ENCODE measurements around the gene TARP.
"Not testable (repeated sequence)": the region's sequence is repeated elsewhere in the genome, so short reads cannot be mapped to it uniquely, and the experiment has no call there.

The TARP gene

GRCh38 chr7:38296059-38296857, 22.8 kb upstream of the TARP start:
- DNase-seq: no peak

- DNase-seq: no peak
Observed at GRCh38 chr7:38294926-38295325, 21.5 kb upstream of the TARP start.

GRCh38 chr7:38292442-38292841, 19.0 kb upstream of the TARP start:
- DNase-seq: no peak

DNA sequence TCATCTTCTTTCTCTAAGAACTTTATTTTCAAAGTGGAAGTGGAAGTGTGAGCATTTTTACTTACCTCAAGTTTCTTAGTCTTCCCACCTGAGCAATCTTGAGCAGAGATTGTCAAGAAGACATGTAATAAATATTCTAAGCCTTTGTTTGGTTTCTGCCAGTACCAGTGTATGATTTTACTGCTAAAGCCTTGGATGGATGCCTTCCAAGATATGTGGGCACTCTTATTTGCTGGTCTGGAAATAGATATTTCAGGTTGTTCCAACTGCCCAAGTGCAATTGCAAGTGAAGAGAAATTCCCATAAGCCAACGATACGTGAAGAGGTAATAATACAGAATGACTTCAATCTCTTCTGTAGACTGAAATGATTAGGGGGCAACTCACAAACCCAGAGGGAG, 18.2 kb upstream of the TARP start:
- DNase-seq: no peak

DNA sequence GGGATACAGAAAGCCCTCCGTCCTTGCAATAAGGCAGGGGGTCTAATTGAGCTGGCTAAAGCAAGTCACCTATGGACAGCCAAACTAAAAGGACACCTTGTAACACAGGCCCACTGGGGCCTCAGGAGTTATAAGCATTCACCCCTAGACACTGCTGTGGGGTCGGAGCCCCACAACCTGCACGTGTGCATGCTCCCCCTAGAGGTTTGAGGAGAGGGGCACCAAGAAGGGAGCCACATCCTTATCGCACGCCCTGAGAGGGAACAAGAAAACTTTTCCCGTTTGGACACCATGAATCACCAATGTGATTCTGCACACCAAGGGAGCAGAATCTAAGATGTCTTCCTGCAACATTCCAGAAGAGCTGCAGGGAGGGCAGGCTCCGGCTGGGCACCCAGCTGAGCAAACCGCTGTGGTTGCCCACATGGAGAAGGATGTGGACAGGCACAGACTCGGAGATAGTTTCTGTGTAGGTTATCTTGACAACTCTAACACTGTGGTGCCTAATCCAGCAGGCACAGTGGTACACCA, 17.7 kb upstream of the TARP start:
- no peak for DNase-seq

DNA sequence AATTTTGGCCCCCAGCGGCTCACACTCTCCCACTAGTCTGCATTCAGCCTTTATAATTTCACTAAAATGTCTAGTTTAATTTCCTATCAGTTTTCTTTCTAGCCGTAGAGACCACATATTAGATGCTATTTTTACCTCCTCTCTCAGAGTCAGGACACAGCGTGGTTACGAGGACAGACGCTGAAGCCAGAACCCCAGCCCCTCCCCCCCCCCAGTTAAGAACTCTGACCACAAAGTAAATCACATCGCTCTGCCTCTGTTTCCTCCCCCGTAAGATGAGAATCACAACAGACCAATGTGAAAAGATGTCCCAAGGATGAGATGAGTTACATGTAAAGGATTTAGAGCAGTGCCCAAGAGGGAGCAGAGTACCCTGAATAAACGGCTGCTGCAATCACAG, 11.1 kb upstream of the TARP start:
- DNase-seq: no peak

DNA sequence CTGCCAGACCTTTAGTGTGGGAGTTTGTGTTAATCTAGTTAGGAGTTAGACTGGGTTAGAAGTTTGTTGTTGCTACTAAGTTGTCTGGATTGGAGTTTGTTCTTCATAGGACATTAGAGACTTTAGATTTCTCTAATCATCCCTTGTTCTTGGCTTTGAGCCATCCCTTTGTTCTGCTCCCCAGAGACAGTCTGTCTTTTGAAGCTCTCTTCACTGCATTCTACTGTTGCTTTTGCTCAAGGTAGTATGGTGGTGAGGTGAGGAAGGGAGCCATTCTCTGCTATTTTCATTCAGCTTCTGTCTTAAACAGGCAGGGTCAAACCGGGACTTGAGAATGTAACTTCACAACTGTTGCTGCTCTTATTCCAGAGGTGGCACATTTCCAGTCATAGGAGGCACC, 10.4 kb upstream of the TARP start:
- peak; percentile 54 for DNase-seq

GRCh38 chr7:38283107-38283506, 9.7 kb upstream of the TARP start:
- no peak for DNase-seq

- DNase-seq: no peak
Observed at GRCh38 chr7:38282081-38282480, 8.6 kb upstream of the TARP start.

GRCh38 chr7:38281266-38281665, 7.8 kb upstream of the TARP start:
- no peak for DNase-seq

DNA sequence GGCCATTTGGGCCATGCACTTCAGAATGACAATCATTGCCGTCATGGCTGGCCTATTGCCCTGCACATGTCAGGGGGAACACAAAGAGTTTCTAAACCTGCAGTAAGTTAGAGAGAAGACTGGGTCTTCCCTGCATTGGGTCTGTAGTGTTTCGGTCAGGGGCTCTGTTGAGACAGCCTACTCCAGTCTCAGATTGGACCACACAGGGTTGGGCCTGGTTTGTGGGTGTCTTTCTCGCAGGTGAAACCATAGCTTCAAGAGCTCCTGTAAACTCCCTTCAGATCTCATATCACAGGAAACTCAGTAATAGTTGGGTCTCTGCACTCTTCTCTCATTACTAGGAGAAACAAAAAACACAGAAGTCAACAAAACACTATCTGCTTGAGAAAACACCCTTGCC, 7.3 kb upstream of the TARP start:
- no peak for DNase-seq

GRCh38 chr7:38280000-38280399, 6.6 kb upstream of the TARP start:
- DNase-seq: no peak

GRCh38 chr7:38276096-38276877, 2.9 kb upstream of the TARP start:
- no peak for DNase-seq

DNA sequence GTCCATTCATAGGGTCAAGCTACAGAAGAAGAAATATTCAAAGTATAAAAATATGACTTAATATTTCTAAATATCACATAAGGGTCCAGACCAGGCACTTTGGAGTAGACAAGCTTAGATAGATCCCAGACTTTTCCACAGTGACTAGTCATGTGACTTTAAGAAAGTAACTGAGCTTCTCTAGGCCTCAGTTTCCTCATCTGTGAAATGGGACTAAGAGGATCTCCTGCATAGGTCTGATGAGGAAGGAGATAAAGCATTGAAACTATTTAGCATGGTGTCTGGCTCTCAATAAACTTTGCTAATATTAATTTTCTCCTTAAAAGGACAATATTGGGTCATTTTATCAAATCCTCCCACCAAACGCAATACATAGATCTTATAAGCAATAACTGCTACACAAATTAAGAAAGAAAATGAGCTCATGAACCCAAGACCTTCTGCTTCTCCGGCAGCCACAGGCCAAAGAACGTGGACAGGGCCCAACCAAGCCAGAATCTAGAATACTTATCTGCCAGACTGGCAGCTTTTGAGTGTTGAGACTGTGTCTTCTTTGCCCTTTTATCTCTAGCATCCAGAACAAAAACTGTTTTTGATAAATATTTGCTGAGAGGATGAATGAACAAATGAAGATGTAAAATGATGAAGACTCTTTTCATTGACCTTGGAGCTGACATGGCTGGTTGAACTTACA, 1.6 kb upstream of the TARP start:
- DNase-seq: no peak

DNA sequence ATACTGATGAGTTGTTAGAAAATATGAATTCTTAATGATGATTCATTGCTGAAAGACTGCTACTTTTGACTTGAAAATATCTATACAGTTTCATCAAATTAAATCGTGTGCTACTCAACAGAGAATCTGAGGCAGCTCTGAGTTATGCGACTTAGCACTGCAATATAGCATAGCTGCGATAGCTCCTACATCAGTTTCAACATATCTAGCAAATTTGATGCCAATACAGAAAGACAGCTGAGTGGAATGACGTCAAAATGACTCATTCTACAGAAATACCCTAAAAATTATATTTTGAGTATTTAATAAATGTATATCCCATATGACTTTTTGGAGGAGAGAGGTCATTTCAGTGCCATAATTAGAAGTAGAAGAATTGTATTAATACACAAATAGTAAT, 1.1 kb upstream of the TARP start:
- no peak for DNase-seq

DNA sequence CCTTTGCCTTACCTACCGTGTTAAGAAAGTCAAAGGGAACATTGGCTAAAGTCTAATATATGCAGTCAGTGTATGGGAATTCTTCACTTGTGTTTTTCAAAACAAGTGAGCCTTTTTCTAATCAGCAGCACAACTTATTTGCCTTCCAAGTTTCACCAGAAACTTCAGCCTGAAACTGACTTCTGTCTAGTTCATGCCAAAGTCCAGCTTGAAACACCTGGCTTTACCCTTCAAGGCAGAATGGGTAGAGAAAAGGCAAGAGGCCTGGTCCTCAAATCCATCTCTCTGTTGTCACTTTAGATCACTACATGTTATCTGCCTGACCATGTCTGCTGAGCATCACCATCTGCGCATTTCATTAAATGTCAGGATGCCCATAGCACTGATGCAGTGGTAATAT, 3.0 kb downstream of the TARP start:
- not testable (repeated sequence) for DNase-seq

GRCh38 chr7:38269704-38270346, 3.6 kb downstream of the TARP start:
- not testable (repeated sequence) for DNase-seq

DNA sequence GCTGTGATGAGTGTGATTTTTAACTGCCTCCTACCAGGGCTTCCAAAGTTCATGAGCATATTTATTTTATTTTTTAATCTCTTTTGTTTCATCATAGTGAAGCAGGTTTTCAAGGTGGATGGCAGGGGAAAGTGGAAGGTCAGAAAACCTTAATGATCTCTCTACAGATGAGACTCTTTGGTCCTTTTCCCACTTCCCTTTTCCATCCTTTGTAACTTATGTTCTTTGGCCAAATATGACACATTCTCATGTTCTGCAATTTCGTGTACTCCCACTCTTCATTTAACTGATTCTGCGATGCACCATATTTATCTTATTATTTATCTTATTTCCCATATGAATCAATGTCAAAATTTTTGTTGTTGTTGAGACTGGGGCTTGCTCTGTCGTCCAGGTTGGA, 7.5 kb downstream of the TARP start:
- not testable (repeated sequence) for DNase-seq

DNA sequence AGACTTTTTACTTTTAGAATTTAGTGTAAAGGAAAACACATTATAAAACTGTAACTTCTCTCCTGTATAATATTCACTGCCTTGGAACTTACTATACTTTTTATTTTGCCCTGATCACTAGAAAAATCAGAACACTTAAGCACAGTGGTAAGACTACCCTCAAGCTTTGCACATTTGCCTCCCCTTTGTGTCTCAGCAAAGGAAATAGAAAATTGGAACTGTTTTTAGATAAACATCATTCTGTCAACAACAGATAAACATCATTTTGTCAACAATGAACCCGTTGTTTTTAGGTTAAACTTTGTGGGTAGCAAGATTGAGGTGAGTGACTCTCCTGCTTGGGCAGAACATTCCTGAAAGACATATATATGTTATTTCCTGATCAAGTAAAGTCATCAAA, 8.8 kb downstream of the TARP start:
- not testable (repeated sequence) for DNase-seq

DNA sequence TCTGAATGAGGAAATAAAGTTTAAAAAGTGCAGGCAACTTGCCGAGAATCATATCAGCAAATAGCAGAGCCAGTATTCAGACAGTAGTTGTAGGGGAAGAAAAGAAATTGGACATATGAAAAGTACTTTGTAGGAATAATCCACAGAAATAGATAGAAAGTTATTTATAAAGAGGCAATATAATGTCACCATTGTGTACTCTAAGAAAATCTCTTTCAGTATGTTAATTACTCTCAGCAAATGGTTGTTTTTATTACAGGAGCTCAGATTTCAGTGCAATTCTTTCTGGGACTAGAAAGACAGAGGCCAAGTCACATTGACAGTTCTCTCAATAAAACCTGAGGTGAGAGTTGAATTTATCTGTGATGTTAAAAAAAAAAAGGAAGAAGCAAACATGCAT, 10.2 kb downstream of the TARP start:
- DNase-seq: not testable (repeated sequence)

GRCh38 chr7:38262545-38262944, 10.9 kb downstream of the TARP start:
- no peak for DNase-seq

- DNase-seq: not testable (repeated sequence)
Observed at GRCh38 chr7:38262026-38262425, 11.4 kb downstream of the TARP start.

GRCh38 chr7:38261601-38262000, 11.8 kb downstream of the TARP start:
- DNase-seq: not testable (repeated sequence)
